GM12878 (cell line): ENCODE results near the gene HMMR. TPM values are rescaled to one million over a fixed set of nuclear protein-coding genes. Genes with fewer than 3 reads are reported as not detected.

Source experiments
- ATAC-seq: fragments of 200-7000 bp; cut with Tn5 transposase; 3 replicates; pipeline ENCODE4 v1.9.1; 2020; ENCODE audit warnings: mild to moderate bottlenecking, moderate library complexity
- BruUV-seq: library from RNA; stranded (reverse); fragments of 400-500 nt; replicated peaks from 2 replicates; lab custom pipeline; 2021; lab: Mats Ljungman, UMichigan
- CTCF ChIA-PET: fragments of 300-600 bp; sonication (Branson Sonifier 250); formaldehyde crosslinking; extraction: SDS; loops from one replicate; lab custom pipeline; 2021; ENCODE audit warnings: inconsistent platforms; lab: Yijun Ruan, JAX
- POLR2A ChIA-PET: fragments of 350-600 bp; formaldehyde crosslinking; extraction: SDS; loops from one replicate; lab custom pipeline; 2021; ENCODE audit warnings: inconsistent platforms; lab: Charles Lee
- RAD21 ChIA-PET: fragments of 300-600 bp; sonication (Branson Sonifier 250); formaldehyde crosslinking; loops from one replicate; lab custom pipeline; 2023; ENCODE audit warnings: antibody characterized with exemption; ENCODE audit not compliant: unreplicated experiment; lab: Charles Lee
- SMC1A ChIA-PET: fragments of 300-600 bp; sonication (Branson Sonifier 250); formaldehyde crosslinking; loops from one replicate; lab custom pipeline; 2023; ENCODE audit not compliant: unreplicated experiment, uncharacterized antibody; lab: Charles Lee
- DNase-seq: peaks from one replicate; pipeline ENCODE4 v3.0.0-alpha.2; 2011; ENCODE audit warnings: low read depth, low spot score
- FAIRE-seq: peaks from 3 replicates; lab custom pipeline; 2011; peaks lifted over from hg19 to GRCh38; lab: Jason Lieb, UNC
- H2AFZ ChIP-seq: 2 replicates; pipeline ENCODE4 v1.6.0; 2011; ENCODE audit warnings: low read depth, low read length, control low read depth; ENCODE audit not compliant: control insufficient read depth
- H3K27ac ChIP-seq: 2 replicates; pipeline ENCODE4 v1.5.1; 2011; ENCODE audit warnings: control low read depth; ENCODE audit not compliant: control insufficient read depth, insufficient read depth
- H3K27me3 ChIP-seq, 2 experiments: replicated peaks in 1 of 2; 2 replicates each; pipeline versions ENCODE4 v1.6.0 to v1.6.1; 2011; ENCODE audit warnings: low read length in 1 of 2; ENCODE audit not compliant: control insufficient read depth in 2 of 2, insufficient read depth in 2 of 2
- H3K36me3 ChIP-seq, 2 experiments: 2 replicates each; pipeline ENCODE4 v1.5.1; 2011; ENCODE audit warnings: low read length in 1 of 2; ENCODE audit not compliant: control insufficient read depth in 2 of 2, insufficient read depth in 2 of 2
- H3K4me1 ChIP-seq: 2 replicates; pipeline ENCODE4 v1.6.1; 2011; ENCODE audit warnings: mild to moderate bottlenecking, low read length, moderate library complexity, mixed read lengths; ENCODE audit not compliant: control insufficient read depth, insufficient read depth
- H3K4me2 ChIP-seq: 2 replicates; pipeline ENCODE4 v1.6.0; 2011; ENCODE audit warnings: control low read depth; ENCODE audit not compliant: control insufficient read depth, insufficient read depth
- H3K4me3 ChIP-seq: fragments of 200-600 bp; sonication (generic); 2 replicates; pipeline ENCODE4 v1.5.1; 2016
- H3K79me2 ChIP-seq: 2 replicates; pipeline ENCODE4 v1.6.0; 2011; ENCODE audit warnings: low read length; ENCODE audit not compliant: control insufficient read depth, insufficient read depth
- H3K9ac ChIP-seq: 2 replicates; pipeline ENCODE4 v1.8.0; 2011; ENCODE audit warnings: low read length, control low read depth, mixed read lengths; ENCODE audit not compliant: control insufficient read depth, insufficient read depth
- H3K9me3 ChIP-seq: replicated peaks from 3 replicates; pipeline ENCODE4 v1.5.1; 2011; ENCODE audit warnings: mild to moderate bottlenecking, low read length; ENCODE audit not compliant: control insufficient read depth, insufficient read depth
- H4K20me1 ChIP-seq: 2 replicates; pipeline ENCODE4 v1.6.0; 2011; ENCODE audit not compliant: control insufficient read depth, insufficient read depth
- BACH1 ChIP-seq: fragments of 450-650 bp; IDR thresholded peaks from 2 replicates; pipeline ENCODE4 v1.6.1; 2017; ENCODE audit warnings: mild to moderate bottlenecking, borderline replicate concordance
- IKZF2 ChIP-seq, 2 experiments: fragments of 450-650 bp; IDR thresholded peaks; 2 replicates each; pipeline ENCODE4 v1.6.1; 2017; ENCODE audit warnings: mild to moderate bottlenecking in 2 of 2, moderate library complexity in 2 of 2
- LARP7 ChIP-seq: fragments of 450-650 bp; IDR thresholded peaks from 2 replicates; pipeline ENCODE4 v1.6.1; 2017; ENCODE audit warnings: mild to moderate bottlenecking
- MAX ChIP-seq: IDR thresholded peaks from 2 replicates; pipeline ENCODE4 v1.6.1; 2012; ENCODE audit warnings: low read depth, low read length, improper control_type of control experiment
- PKNOX1 ChIP-seq: fragments of 450-650 bp; IDR thresholded peaks from 2 replicates; pipeline ENCODE4 v1.6.1; 2016; ENCODE audit warnings: mild to moderate bottlenecking
- TAF1 ChIP-seq: IDR thresholded peaks from 2 replicates; pipeline ENCODE4 v1.6.1; 2011; ENCODE audit warnings: mild to moderate bottlenecking, low read depth, low read length, borderline replicate concordance
- ZNF274 ChIP-seq: IDR thresholded peaks from one replicate; pipeline ENCODE4 v1.8.0; 2011; ENCODE audit not compliant: insufficient read length, insufficient read depth
- ZZZ3 ChIP-seq: IDR thresholded peaks from 2 replicates; pipeline ENCODE4 v1.6.1; 2011; ENCODE audit warnings: low read depth; ENCODE audit not compliant: control insufficient read depth, insufficient read length
- WGBS: methylation state at CpG from one replicate; pipeline ENCODE4 v1.1.6; 2016; ENCODE audit warnings: low lambda C conversion rate; ENCODE audit not compliant: insufficient replicate concordance, insufficient coverage; ENCODE audit errors: missing lambda C conversion rate; 5-methylcytosine and 5-hydroxymethylcytosine counted together
- in situ Hi-C: fragments of 300-500 bp; cut with MboI; formaldehyde crosslinking; loops from 9 replicates; pipeline ENCODE4 v1.14.3; 2018; ENCODE audit warnings: mixed read lengths
- intact Hi-C: fragments of 100-400 bp; cut with micrococcal nuclease; formaldehyde crosslinking; loops from one replicate; pipeline ENCODE4 v1.14.2; 2022; ENCODE audit not compliant: unreplicated experiment
- polyA plus RNA-seq, 11 experiments: library from polyadenylated mRNA; depleted of rRNA in 4 of 11; unstranded in 6 of 11; stranded (reverse) in 5 of 11; fragments of >200 nt; fragmentation: Nextera tagmentation in 4 of 11; fragmentation: Illumina TruSeq in 1 of 11; extraction: Ambion mirVana in 4 of 11; extraction: Trizol in 1 of 11; gene quantifications; 1 replicate in 1 of 11; 2 replicates in 10 of 11; pipeline versions ENCODE4 v1.2.1 to v1.2.3, GENCODE V29; 2011 to 2016; ENCODE audit warnings: inconsistent platforms in 2 of 11, missing spikeins in 2 of 11, low read depth in 1 of 11
- total RNA-seq, 4 experiments: library from RNA; depleted of rRNA in 3 of 4; stranded (reverse); fragments of >200 nt in 3 of 4; fragmentation: Illumina TruSeq in 1 of 4; extraction: Trizol in 1 of 4; gene quantifications; 2 replicates each; pipeline versions ENCODE4 v1.2.1 to v1.2.3, GENCODE V29; 2013 to 2021
- TF ChIP-seq, protein P1 (sequence below), 3 experiments: IDR thresholded peaks in 2 of 3; conservative IDR thresholded peaks in 1 of 3; 2 replicates each; pipeline ENCODE4 v1.5.1; 2011; ENCODE audit warnings: low read depth in 3 of 3, low read length in 3 of 3, mild to moderate bottlenecking in 3 of 3, control low read depth in 2 of 3, moderate library complexity in 2 of 3, inconsistent platforms in 1 of 3, mixed read lengths in 1 of 3; ENCODE audit not compliant: control insufficient read depth in 2 of 3, insufficient read depth in 1 of 3; ENCODE audit errors: extremely low read depth in 1 of 3

Gene HMMR
- total and polyA plus RNA-seq, 10 of the 15 experiments (the other 5 are each of a cell fraction or from before 2014, with no cell fraction given), result 44.1 to 122 (median 64.2) TPM

- Histone ChIP-seq H4K20me1 (no peaks in the 10 kb centered on the region), H3K27me3 (no peaks in the 10 kb centered on the region)
- RAD21 ChIA-PET, result interaction anchor here (0.9 to 6.2 kb wide), 5 partner anchors 9 to 50 kb away, joined by 3 to 78 read pairs (median 4); partner anchors contain the start of genes CCNG1 and MAT2B
- 8% methylated on average over 6 of the region's 6 CpGs for WGBS
- intact Hi-C loops (loop anchor here (1.0 kb wide), 1 partner anchor 19 kb away; no protein-coding TSS in a partner anchor), in situ Hi-C loops (no loop called here)
- ATAC-seq (no peak), DNase-seq (no peak), FAIRE-seq (no peak)
- POLR2A ChIA-PET, result interaction anchor here (0.7 to 9.1 kb wide), 11 partner anchors 10 to 51 kb away, joined by 3 to 181 read pairs (median 5); partner anchors contain the start of genes CCNG1 and MAT2B
- no peak for TF ChIP-seq TAF1
- TF ChIP-seq ZZZ3, result no peak
- no peak for TF ChIP-seq PKNOX1
- no peak for TF ChIP-seq ZNF274
- no peak for TF ChIP-seq BACH1
- no peak for TF ChIP-seq IKZF2 (IDR thresholded peaks at IDR 0.05)
- TF ChIP-seq MAX, result no peak
- TF ChIP-seq, protein P1, sequence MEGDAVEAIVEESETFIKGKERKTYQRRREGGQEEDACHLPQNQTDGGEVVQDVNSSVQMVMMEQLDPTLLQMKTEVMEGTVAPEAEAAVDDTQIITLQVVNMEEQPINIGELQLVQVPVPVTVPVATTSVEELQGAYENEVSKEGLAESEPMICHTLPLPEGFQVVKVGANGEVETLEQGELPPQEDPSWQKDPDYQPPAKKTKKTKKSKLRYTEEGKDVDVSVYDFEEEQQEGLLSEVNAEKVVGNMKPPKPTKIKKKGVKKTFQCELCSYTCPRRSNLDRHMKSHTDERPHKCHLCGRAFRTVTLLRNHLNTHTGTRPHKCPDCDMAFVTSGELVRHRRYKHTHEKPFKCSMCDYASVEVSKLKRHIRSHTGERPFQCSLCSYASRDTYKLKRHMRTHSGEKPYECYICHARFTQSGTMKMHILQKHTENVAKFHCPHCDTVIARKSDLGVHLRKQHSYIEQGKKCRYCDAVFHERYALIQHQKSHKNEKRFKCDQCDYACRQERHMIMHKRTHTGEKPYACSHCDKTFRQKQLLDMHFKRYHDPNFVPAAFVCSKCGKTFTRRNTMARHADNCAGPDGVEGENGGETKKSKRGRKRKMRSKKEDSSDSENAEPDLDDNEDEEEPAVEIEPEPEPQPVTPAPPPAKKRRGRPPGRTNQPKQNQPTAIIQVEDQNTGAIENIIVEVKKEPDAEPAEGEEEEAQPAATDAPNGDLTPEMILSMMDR (IDR thresholded peaks at IDR 0.05 in 2 of 3, conservative IDR thresholded peaks at IDR 0.05 in 1 of 3; ENCODE audit: control insufficient read depth in 2 of 3, extremely low read depth in 1 of 3, insufficient read depth in 1 of 3, low read depth in 3 of 3, low read length in 3 of 3), result no peak
- TF ChIP-seq LARP7, result no peak
- TF ChIP-seq, all 136 proteins: peak for 0
- H3K9ac ChIP-seq, result peak overlapping the region; percentile 96
- H3K27ac ChIP-seq, result peak overlapping the region; percentile 99
- SMC1A ChIA-PET, result interaction anchor here (0.7 to 9.3 kb wide), 9 partner anchors 9 to 49 kb away, joined by 3 to 142 read pairs (median 5); partner anchors contain the start of genes CCNG1 and MAT2B
- H3K36me3 ChIP-seq, result peaks cover 0 to 5% of the 10 kb centered on the region in 2 experiments; a peak in 1 of 4 replicates
- no peaks in the 10 kb centered on the region for H3K4me1 ChIP-seq
- CTCF ChIA-PET, result interaction anchor here (0.8 to 6.6 kb wide), 10 partner anchors 10 to 355 kb away, joined by 3 to 74 read pairs (median 7); partner anchors contain the start of genes CCNG1 and MAT2B
- peaks cover 63% of the 10 kb centered on the region for H3K79me2 ChIP-seq
- H2AFZ ChIP-seq, result peak overlapping the region; percentile 28; the same call in 1 of the 2 replicates
- BruUV-seq, result no TSS peak
- H3K4me3 ChIP-seq, result peak overlapping the region; percentile 88
- no peaks in the 10 kb centered on the region; the same call in 2 of the 3 replicates for H3K9me3 ChIP-seq
- peak overlapping the region; percentile 49 for H3K4me2 ChIP-seq
Observed at GRCh38 chr5:163458778-163459385, 1.6 kb upstream of the HMMR start.
